ENCODE measurements around the gene CNTNAP4. TPM values are rescaled to one million over a fixed set of nuclear protein-coding genes. Genes with fewer than 3 reads are reported as not detected.

The CNTNAP4 gene
- total RNA-seq, 2 experiments from 2014 or later = not detected

GRCh38 chr16:76280421-76281215 is 3.4 kb downstream of the CNTNAP4 start:
- DNase-seq (no peak), ATAC-seq (ENCODE audit: low read depth) (no peak)
- Mint-ChIP-seq H3K27ac (no peak overlapping the region), H3K4me3 (no peak overlapping the region), H3K4me1 (no peaks in the 10 kb centered on the region), H3K36me3 (no peaks in the 10 kb centered on the region), H3K27me3 (no peaks in the 10 kb centered on the region), H3K9me3 (no peaks in the 10 kb centered on the region)
- POLR2A ChIA-PET = no interaction called here

DNA sequence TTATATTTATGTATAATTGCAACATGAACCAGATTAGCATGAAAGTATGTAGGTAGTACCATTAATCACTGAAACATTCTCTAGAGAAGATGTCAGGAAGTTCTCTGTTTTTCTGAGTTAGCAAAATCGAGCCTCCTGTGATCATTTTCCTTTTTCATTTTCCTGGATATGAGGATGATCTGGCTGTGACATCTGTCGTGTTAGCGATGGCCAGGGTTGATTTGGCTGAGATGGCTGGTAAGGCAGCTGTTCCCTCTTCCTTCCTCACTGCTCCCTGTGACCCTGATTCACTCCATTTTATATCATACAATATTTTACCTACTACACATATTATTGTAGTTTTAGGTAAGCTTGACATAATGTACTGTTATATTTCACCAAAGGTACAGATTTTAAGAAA is 10.3 kb downstream of the CNTNAP4 start:
- H3K9me3 Mint-ChIP-seq = peaks cover 5% of the 10 kb centered on the region

GRCh38 chr16:76292218-76292617 is 15.0 kb downstream of the CNTNAP4 start:
- Mint-ChIP-seq H3K27ac (no peak overlapping the region), H3K9me3 (peaks cover 5% of the 10 kb centered on the region), H3K27me3 (no peaks in the 10 kb centered on the region), H3K4me3 (no peak overlapping the region), H3K4me1 (no peaks in the 10 kb centered on the region), H3K36me3 (no peaks in the 10 kb centered on the region)
- no peak for ATAC-seq (ENCODE audit: low read depth)
- POLR2A ChIA-PET = no interaction called here
- DNase-seq = no peak

More for the DNA sequence above, 10.3 kb downstream of the CNTNAP4 start:
- H3K27ac Mint-ChIP-seq = no peak overlapping the region
- H3K4me3 Mint-ChIP-seq = no peak overlapping the region
- DNase-seq (no peak), ATAC-seq (ENCODE audit: low read depth) (no peak)
- POLR2A ChIA-PET = no interaction called here
- no peaks in the 10 kb centered on the region for H3K36me3 Mint-ChIP-seq
- no peaks in the 10 kb centered on the region for H3K27me3 Mint-ChIP-seq
- no peaks in the 10 kb centered on the region for H3K4me1 Mint-ChIP-seq

DNA sequence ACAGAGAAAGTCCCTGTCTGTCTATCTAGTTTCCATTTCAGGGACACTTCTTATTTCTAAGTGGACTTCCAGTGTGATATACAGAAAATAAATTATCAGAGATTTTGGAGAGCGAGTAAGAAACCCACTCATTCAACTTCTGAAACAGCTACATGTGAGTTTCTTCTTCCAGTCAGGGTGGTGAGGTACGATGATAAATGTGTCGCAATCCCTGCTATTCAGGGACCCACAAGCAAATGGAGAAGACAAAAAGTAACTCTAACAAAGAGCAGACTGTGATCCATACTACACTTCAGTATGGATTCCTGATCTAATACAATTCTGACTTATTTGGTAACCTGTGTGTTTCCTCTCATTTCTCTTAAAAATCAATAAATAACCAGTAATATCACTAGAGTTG is 16.8 kb downstream of the CNTNAP4 start:
- Mint-ChIP-seq H3K27ac (no peak overlapping the region), H3K36me3 (no peaks in the 10 kb centered on the region), H3K4me1 (no peaks in the 10 kb centered on the region), H3K9me3 (peaks cover 3% of the 10 kb centered on the region), H3K27me3 (no peaks in the 10 kb centered on the region), H3K4me3 (no peak overlapping the region)
- ATAC-seq (ENCODE audit: low read depth) (no peak), DNase-seq (no peak)
- POLR2A ChIA-PET = no interaction called here

DNA sequence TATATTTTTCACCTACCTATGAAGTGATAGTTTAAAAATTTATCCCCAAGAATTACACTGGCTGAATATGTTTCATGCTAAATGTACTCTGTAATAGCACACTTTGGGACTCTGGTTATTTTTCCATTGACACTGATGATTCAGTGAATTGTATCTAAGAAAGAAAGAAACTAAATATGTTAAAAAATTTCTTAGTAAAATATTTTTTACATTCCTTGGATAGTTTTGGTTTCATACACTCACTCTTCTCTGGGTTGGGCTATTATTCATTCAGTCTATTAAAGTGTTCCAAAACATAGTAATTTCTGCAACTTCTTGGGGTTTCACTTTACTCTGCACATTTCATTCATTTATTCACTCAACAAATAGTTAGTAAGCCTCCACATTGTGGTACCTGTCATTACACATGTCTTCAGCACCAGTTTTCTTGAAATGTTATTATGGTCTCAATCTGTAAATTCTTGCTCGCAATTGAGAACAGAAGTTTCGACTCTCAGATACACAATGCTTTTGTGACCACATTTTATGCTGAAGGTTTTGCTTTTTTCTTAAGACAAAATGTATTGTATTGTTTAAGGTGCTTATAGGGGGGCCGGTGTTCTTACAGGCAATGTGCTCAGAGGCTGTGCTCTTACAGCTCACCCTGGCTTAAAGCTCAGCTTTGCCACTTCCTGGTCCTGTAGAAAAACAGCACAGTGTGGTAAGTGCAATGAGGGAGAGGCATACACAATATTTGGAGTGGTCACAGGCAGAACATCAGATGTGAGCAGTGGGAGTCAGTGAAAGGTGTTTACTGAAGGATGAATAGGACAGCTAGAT is 17.4 kb downstream of the CNTNAP4 start:
- H3K4me1 Mint-ChIP-seq = no peaks in the 10 kb centered on the region
- POLR2A ChIA-PET = no interaction called here

DNA sequence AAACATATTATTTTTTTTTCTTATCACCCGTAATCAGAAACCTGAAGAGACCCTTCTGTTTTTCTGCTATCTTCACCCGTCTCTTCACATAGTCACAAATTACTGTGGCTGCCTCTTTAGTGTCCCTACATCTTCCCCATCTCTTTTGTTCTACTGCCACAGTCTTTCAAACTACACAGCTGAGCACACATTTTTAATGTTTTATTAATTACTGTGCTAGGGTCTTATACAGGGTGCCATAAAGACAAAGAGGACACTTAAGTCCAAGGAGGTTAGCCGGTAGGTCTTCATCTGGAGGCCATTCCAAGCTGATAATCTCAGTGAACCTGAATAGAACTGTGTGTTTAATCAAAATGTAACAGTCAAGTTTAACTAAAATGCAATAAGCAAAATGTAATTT is 20.7 kb downstream of the CNTNAP4 start:
- ATAC-seq (ENCODE audit: low read depth) = no peak
- H3K36me3 Mint-ChIP-seq = no peaks in the 10 kb centered on the region
- H3K9me3 Mint-ChIP-seq = no peaks in the 10 kb centered on the region
- no peaks in the 10 kb centered on the region for H3K4me1 Mint-ChIP-seq
- no peak overlapping the region for H3K27ac Mint-ChIP-seq
- no peaks in the 10 kb centered on the region for H3K27me3 Mint-ChIP-seq
- POLR2A ChIA-PET = no interaction called here
- no peak for DNase-seq
- no peak overlapping the region for H3K4me3 Mint-ChIP-seq

More for the DNA sequence above, 17.4 kb downstream of the CNTNAP4 start:
- Mint-ChIP-seq H3K4me3 (no peak overlapping the region), H3K27ac (no peak overlapping the region), H3K9me3 (peaks cover 3% of the 10 kb centered on the region), H3K36me3 (no peaks in the 10 kb centered on the region), H3K27me3 (no peaks in the 10 kb centered on the region)
- DNase-seq (no peak), ATAC-seq (ENCODE audit: low read depth) (no peak)

DNA sequence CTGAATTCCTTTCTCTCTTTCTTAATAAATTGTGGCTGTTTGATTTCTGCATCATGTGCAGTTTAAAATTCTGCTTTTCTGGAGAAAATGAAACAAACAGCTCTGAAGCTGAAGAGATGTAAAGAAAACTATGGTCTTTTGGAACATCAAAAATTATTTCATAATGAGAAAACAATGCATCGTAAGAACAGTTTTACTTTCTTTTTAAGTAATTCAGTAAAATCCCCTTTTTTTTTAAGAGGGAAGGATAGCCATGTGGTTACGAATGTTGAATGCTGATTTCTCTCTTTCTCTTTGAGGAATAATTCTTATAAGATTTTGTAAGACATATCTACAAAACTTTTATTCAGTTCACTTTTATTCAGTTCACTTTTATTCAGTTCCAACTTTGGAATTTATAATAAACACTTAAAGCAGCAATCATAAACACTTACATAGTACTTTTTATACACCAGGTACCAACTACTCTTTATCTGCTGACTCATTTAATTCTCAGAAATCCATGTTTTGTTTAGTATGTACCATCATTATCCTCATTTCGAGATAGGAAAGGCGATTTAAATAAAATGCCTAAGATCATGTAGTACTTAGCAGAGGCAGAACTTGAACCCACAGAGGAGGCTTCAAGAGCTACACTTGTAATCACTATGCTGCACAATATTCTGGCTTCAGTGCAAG is 26.6 kb downstream of the CNTNAP4 start:
- Mint-ChIP-seq H3K27me3 (no peaks in the 10 kb centered on the region), H3K4me1 (no peaks in the 10 kb centered on the region), H3K36me3 (no peaks in the 10 kb centered on the region), H3K4me3 (no peak overlapping the region), H3K27ac (no peak overlapping the region), H3K9me3 (peaks cover 1% of the 10 kb centered on the region)
- DNase-seq = no peak
- POLR2A ChIA-PET = no interaction called here
- ATAC-seq (ENCODE audit: low read depth) = no peak

- Mint-ChIP-seq H3K27ac (no peak overlapping the region), H3K4me3 (no peak overlapping the region), H3K9me3 (peaks cover 1% of the 10 kb centered on the region), H3K4me1 (no peaks in the 10 kb centered on the region), H3K27me3 (no peaks in the 10 kb centered on the region), H3K36me3 (no peaks in the 10 kb centered on the region)
- POLR2A ChIA-PET = no interaction called here
- DNase-seq = no peak
- no peak for ATAC-seq (ENCODE audit: low read depth)
Measured at GRCh38 chr16:76309639-76310335, 32.6 kb downstream of the CNTNAP4 start.

DNA sequence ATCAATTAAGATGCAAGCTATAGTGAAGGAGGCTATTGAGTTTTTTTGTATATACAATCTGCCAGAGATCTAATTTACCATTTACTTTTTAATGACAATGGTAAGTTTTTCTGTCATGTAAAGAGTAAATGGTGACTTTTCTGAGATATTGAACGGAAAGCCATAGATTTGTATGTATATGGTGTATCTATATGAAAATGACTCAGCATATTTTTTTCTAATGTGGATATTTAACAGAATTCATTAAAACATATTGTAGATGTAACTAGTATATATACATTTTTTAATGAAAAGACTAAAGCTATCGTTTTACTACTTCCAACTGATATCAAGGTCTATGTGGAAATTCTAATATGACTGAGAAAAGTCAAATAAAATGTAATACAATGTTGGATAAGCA is 34.1 kb downstream of the CNTNAP4 start:
- Mint-ChIP-seq H3K27me3 (no peaks in the 10 kb centered on the region), H3K9me3 (peaks cover under 1% of the 10 kb centered on the region), H3K36me3 (no peaks in the 10 kb centered on the region), H3K4me3 (no peak overlapping the region), H3K4me1 (no peaks in the 10 kb centered on the region), H3K27ac (no peak overlapping the region)
- DNase-seq = no peak
- no peak for ATAC-seq (ENCODE audit: low read depth)
- POLR2A ChIA-PET = no interaction called here

DNA sequence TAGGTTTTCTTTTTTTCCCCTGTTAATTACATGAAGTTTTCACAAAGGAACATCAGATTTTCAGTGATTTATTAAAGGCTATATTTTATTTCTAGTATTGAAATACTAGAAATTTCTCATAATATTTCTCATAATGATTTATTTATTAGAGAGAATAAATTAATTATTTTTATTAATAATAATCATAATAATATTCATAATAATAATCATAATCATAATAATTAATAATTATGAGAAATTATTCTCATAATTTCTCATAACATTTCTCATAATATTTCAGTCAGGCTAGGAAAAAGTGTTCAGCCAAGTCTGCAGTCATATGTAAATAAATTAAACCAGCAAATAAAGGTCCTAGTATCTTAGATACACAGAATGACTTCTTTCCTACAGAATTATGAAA is 41.4 kb downstream of the CNTNAP4 start:
- H3K4me3 Mint-ChIP-seq = no peak overlapping the region
- DNase-seq (no peak), ATAC-seq (ENCODE audit: low read depth) (no peak)
- no peak overlapping the region for H3K27ac Mint-ChIP-seq
- peaks cover 1% of the 10 kb centered on the region for H3K9me3 Mint-ChIP-seq
- POLR2A ChIA-PET = no interaction called here
- no peaks in the 10 kb centered on the region for H3K4me1 Mint-ChIP-seq
- no peaks in the 10 kb centered on the region for H3K36me3 Mint-ChIP-seq
- no peaks in the 10 kb centered on the region for H3K27me3 Mint-ChIP-seq

GRCh38 chr16:76329106-76329505 is 51.9 kb downstream of the CNTNAP4 start:
- DNase-seq = no peak
- H3K9me3 Mint-ChIP-seq = no peaks in the 10 kb centered on the region
- H3K36me3 Mint-ChIP-seq = no peaks in the 10 kb centered on the region
- no peak overlapping the region for H3K4me3 Mint-ChIP-seq
- no peak for ATAC-seq (ENCODE audit: low read depth)
- no peak overlapping the region for H3K27ac Mint-ChIP-seq
- no peaks in the 10 kb centered on the region for H3K27me3 Mint-ChIP-seq
- POLR2A ChIA-PET = no interaction called here
- no peaks in the 10 kb centered on the region for H3K4me1 Mint-ChIP-seq

DNA sequence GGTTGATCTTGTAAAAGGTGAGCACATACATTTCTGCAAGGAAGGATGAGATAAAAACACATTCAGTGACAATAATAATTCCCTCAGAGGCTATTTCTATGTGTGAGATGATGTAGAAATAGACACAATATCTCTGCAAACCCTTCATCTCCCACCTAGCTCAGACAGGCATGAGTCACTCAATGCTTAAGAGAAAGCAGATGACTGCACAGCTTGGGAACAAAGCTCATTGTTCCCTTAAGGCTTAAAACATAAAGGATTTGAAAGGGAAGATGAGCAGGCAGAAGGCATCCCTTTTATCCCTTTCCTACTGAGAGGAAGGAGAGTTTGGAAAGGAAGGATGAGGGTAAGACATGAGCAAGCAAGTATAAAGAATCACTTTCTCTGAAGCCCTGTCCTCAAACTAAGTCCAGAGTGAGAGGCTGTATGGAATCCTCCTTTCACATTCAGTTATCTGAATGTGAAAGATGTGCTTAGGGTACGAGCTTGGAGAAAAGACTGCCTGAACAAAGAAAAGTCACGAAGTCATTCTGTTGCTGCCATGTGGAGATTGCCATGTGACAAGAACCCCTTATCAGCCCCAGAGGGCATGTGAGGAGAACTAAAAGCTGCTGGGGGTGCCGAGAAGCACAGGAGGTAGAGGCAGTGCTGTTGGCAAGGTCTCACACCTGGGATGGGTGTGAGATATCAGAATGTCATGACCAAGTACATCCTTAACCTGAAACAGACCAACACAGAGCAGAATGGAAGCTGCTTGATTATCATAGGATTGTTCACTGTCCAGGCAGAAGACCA is 58.2 kb downstream of the CNTNAP4 start:
- Mint-ChIP-seq H3K4me3 (no peak overlapping the region), H3K27me3 (no peaks in the 10 kb centered on the region), H3K4me1 (no peaks in the 10 kb centered on the region), H3K9me3 (peaks cover 4% of the 10 kb centered on the region), H3K36me3 (no peaks in the 10 kb centered on the region), H3K27ac (no peak overlapping the region)
- POLR2A ChIA-PET = no interaction called here
- DNase-seq (no peak), ATAC-seq (ENCODE audit: low read depth) (no peak)

DNA sequence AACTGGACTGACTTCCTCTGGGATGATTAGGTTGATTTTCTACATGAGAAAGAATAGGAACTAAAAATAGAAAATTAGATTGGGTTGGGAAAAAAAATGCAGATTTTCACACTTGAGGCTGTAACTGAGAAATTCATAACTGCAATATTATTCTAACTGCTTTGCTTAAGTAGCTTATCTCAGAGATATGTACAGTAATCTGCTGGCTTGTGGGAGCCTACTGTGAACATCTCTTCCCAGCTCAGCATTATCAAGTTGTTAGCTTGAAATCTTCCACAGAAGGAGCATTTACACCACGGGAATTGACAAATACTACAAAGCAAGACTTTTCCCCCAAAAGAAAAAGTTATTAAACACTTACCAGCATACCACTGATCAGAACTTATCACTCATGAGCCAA is 58.9 kb downstream of the CNTNAP4 start:
- H3K27ac Mint-ChIP-seq = no peak overlapping the region
- H3K4me3 Mint-ChIP-seq = no peak overlapping the region
- ATAC-seq (ENCODE audit: low read depth) = no peak

More for the DNA sequence above, 58.9 kb downstream of the CNTNAP4 start:
- POLR2A ChIA-PET = no interaction called here
- H3K27me3 Mint-ChIP-seq = no peaks in the 10 kb centered on the region
- DNase-seq = no peak
- peaks cover 4% of the 10 kb centered on the region for H3K9me3 Mint-ChIP-seq
- H3K36me3 Mint-ChIP-seq = no peaks in the 10 kb centered on the region
- no peaks in the 10 kb centered on the region for H3K4me1 Mint-ChIP-seq

Data from activated naive CD8-positive, alpha-beta T cell treated with anti-CD3 and anti-CD28 coated beads, Interleukin-2, amount 10 ng/mL, durations not matched to agents 7 days and 5 days (primary cell).